ENCODE data around the gene GPBAR1.
"Not testable (repeated sequence)": the region's sequence is repeated elsewhere in the genome, so short reads cannot be mapped to it uniquely, and the experiment has no call there.

The GPBAR1 gene

DNA sequence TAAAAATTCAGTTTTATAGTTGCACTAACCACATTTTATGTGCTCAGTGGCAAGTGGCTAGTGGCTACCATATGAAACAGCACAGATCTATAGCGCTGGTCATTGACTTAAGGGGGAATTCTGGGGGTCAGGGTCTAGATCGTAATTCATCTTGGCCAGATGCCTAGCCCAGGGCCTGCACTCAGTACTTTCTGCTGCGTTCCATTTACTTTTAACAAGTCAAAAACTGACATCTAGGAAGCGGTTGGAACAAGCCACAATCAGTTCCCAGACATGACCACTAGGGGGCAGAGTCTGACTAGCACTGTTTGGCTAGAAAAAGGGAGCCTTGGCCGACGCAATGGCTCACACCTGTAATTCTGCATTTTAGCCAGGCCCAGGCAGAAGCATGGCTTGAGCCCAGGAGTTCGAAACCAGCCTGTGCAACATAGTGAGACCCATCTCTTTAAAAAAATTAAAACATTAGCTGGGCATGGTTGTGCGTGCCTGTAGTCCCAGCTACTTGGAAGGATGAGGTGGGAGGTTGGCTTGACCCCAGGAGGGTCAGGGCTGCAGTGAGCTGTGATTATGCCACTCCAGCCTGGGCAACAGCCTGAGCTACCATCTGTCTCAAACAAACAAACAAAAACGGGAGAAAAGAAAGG, 40.5 kb downstream of the GPBAR1 start:
- peak; percentile 88 for TF ChIP-seq CTCF (IDR thresholded peaks at IDR 0.05; ENCODE audit: borderline replicate concordance, control extremely low read depth, extremely low read depth, insufficient read depth, missing control alignments)
- peak; percentile 76 for DNase-seq (ENCODE audit: low spot score)
- in situ Hi-C loops (cut with MboI; ENCODE audit: low sequenced_read_pairs, unreplicated experiment), result loop anchor here (10.0 kb wide), 1 partner anchor 54 kb away; the partner anchor contains the start of gene CATIP

- no peak for TF ChIP-seq CTCF (IDR thresholded peaks at IDR 0.05; ENCODE audit: borderline replicate concordance, control extremely low read depth, extremely low read depth, insufficient read depth, missing control alignments)
- DNase-seq (ENCODE audit: low spot score), result no peak
- in situ Hi-C loops (cut with MboI; ENCODE audit: low sequenced_read_pairs, unreplicated experiment), result loop anchor here (10.0 kb wide), 1 partner anchor 49 kb away; the partner anchor contains the start of gene CATIP
Observed at GRCh38 chr2:218305383-218305782, 44.6 kb downstream of the GPBAR1 start.

DNA sequence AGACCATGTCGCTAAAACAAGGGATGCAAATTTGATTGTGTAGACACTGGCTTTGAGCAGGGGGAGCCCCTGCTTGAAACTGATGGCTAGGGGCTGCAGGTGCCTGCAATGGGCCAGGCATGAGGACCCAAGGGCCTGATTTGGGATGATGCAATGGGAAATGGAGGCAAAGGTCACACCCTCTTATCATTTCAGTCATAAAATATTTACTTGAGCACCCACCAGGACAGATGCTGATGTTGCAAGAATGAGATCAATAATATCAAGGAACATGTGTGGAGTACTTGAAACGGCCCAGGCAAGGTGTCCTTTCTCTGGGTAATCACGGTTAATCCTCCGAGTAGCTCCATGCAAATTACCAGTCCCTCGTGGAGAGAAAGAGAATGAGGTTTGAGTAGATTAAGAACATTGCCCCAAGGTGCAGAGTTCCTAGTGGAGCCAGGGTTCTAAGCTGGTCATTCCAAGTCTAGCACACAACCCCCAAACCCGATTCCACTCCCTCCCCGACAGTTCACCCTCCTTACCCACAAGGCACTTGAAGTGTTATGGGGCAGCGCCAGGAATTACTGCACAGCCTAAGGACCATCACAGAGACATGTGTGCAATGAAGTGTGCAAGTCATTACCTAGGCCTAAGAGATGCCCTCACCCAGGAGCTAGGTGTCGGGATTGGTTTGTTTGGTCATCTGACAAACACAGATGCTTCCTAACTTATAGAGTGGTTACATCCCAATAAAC, 45.5 kb downstream of the GPBAR1 start:
- no peak for TF ChIP-seq CTCF (IDR thresholded peaks at IDR 0.05; ENCODE audit: borderline replicate concordance, control extremely low read depth, extremely low read depth, insufficient read depth, missing control alignments)
- no peak for DNase-seq (ENCODE audit: low spot score)
- in situ Hi-C loops (cut with MboI; ENCODE audit: low sequenced_read_pairs, unreplicated experiment), result loop anchor here (10.0 kb wide), 1 partner anchor 48 kb away; the partner anchor contains the start of gene CATIP

DNA sequence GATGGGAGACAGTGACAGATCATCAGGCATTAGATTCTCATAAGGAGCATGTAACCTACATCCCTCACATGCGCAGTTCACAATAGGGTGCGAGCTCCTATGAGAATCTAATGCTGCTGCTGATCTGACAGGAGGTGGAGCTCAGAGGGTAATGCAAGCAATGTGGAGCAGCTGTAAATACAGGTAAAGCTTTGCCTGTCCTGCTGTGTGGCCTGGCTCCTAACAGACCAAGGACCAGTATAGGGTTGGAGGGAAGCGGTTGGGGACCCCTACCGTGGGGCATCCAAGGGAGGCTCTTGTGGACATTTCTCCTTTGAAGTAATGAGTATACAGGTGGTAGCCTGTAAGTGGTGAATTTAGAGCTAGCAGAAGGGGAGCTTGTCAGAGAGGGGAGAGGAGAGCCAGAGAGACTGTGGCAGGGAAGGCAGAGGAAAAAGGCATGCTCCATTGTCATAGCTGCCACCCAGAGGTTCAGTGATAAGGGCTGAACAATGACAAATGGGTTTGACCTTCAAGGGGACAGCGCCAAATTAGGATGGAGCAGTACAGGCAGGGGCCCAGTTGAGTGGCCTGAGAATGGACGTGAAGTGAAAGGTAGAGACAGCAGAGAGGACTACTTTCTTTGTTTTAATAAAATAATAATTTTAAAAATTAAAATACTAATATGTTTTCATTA, 46.7 kb downstream of the GPBAR1 start:
- DNase-seq (ENCODE audit: low spot score), result no peak
- in situ Hi-C loops (cut with MboI; ENCODE audit: low sequenced_read_pairs, unreplicated experiment), result loop anchor here (10.0 kb wide), 1 partner anchor 47 kb away; the partner anchor contains the start of gene CATIP
- TF ChIP-seq CTCF (IDR thresholded peaks at IDR 0.05; ENCODE audit: borderline replicate concordance, control extremely low read depth, extremely low read depth, insufficient read depth, missing control alignments), result no peak

DNA sequence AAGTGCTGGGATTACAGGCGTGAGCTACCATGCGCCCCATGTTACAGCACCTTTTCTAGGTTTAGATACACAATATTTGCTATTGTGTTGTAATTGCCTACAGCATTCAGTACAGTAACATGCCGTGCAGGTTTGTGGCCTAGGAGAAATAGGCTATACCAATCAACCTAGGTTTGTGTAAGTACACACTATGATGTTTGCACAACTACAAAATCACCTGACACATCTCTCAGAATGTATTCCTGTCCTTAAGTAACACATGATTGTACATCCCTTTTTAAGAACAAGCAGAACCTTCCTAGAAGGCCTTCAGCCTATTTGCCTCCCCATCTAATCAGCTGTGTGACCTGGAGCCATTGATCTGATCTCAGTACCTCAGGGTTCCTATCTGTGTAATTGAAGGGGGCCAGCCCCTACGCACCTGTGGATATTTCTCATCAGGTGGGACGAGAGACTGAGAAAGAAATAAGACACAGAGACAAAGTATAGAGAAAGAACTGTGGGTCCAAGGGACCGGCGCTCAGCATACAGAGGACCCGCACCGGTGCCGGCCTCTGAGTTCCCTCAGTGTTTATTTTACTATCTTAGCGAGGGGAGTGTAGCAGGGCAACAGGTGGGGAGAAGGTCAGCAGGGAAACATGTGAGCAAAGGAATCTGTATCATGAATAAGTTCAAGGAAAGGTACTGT, 50.2 kb downstream of the GPBAR1 start:
- in situ Hi-C loops (cut with MboI; ENCODE audit: low sequenced_read_pairs, unreplicated experiment), result no loop called here
- no peak for DNase-seq (ENCODE audit: low spot score)
- TF ChIP-seq CTCF (IDR thresholded peaks at IDR 0.05; ENCODE audit: borderline replicate concordance, control extremely low read depth, extremely low read depth, insufficient read depth, missing control alignments), result no peak

DNA sequence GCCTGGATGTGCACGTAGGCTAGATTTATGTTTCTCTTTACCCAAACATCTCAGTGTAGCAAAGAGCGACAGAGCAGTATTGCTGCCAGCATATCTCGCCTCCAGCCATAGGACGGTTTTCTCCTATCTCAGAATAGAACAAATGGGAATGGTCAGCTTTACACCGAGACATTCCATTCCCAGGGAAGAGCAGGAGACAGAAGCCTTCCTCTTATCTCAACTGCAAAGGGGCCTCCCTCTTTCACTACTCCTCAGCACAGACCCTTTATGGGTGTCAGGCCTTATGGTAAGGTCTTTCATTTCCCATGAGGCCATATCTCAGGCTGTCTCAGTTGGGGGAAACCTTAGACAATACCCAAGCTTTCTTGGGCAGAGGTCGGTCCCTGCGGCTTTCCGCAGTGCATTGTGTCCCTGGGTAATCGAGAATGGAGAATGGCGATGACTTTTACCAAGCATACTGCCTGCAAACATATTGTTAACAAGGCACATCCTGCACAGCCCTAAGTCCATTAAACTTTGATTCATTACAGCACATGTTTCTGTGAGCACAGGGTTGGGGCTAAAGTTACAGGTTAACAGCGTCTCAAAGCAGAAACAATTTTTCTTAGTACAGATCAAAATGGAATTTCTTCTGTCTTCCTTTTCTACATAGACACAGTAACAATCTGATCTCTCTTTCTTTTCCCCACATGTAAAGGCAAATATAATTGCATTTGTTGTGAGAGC, 50.9 kb downstream of the GPBAR1 start:
- in situ Hi-C loops (cut with MboI; ENCODE audit: low sequenced_read_pairs, unreplicated experiment), result not testable (repeated sequence)

More for the DNA sequence above, 50.9 kb downstream of the GPBAR1 start:
- not testable (repeated sequence) for DNase-seq (ENCODE audit: low spot score)
